DOHH2 (cell line): ENCODE measurements around the gene DCXR.

Source experiments
- H3F3A ChIP-seq: fragments of 200-600 bp; sonication (generic), shearing (Covaris generic); 2 replicates; pipeline ENCODE4 v1.6.0; 2016; ENCODE audit warnings: antibody characterized with exemption, mild to moderate bottlenecking; ENCODE audit not compliant: control insufficient read depth, insufficient read depth
- H3K27ac ChIP-seq: fragments of 200-600 bp; sonication (generic); 2 replicates; pipeline ENCODE4 v1.5.1; 2014; ENCODE audit warnings: low read depth, mild to moderate bottlenecking, low read length, moderate library complexity
- H3K27me3 ChIP-seq: fragments of 200-600 bp; sonication (generic); 2 replicates; pipeline ENCODE4 v1.6.1; 2014; ENCODE audit warnings: mild to moderate bottlenecking, low read length, mixed read lengths; ENCODE audit not compliant: control insufficient read depth
- H3K36me3 ChIP-seq: fragments of 200-600 bp; sonication (generic); 2 replicates; pipeline ENCODE4 v1.6.1; 2014; ENCODE audit warnings: mild to moderate bottlenecking, low read length, moderate library complexity, mixed read lengths; ENCODE audit not compliant: control insufficient read depth
- H3K4me1 ChIP-seq: fragments of 200-600 bp; sonication (generic); 2 replicates; pipeline ENCODE4 v1.6.1; 2014; ENCODE audit warnings: mild to moderate bottlenecking, low read length, mixed read lengths; ENCODE audit not compliant: control insufficient read depth
- H3K4me2 ChIP-seq: fragments of 200-600 bp; sonication (generic); 2 replicates; pipeline ENCODE4 v1.6.0; 2014; ENCODE audit warnings: mild to moderate bottlenecking, low read length, moderate library complexity
- H3K4me3 ChIP-seq: fragments of 200-600 bp; sonication (generic); 2 replicates; pipeline ENCODE4 v1.5.1; 2014; ENCODE audit warnings: mild to moderate bottlenecking, low read length, mixed read lengths
- H3K79me2 ChIP-seq: fragments of 200-600 bp; sonication (generic); 2 replicates; pipeline ENCODE4 v1.6.1; 2014; ENCODE audit warnings: mild to moderate bottlenecking, low read length, mixed read lengths; ENCODE audit not compliant: control insufficient read depth
- H3K9me2 ChIP-seq: fragments of 200-600 bp; sonication (generic); replicated peaks from 2 replicates; pipeline ENCODE4 v1.6.1; 2014; ENCODE audit warnings: mild to moderate bottlenecking, low read length, mixed read lengths; ENCODE audit not compliant: control insufficient read depth
- H3K9me3 ChIP-seq: fragments of 200-600 bp; sonication (generic); 2 replicates; pipeline ENCODE4 v1.6.1; 2014; ENCODE audit warnings: antibody characterized with exemption, low read length, mixed read lengths; ENCODE audit not compliant: control insufficient read depth, insufficient read depth
- H4K20me1 ChIP-seq: fragments of 200-600 bp; sonication (generic); 2 replicates; pipeline ENCODE4 v1.6.0; 2014; ENCODE audit warnings: low read depth, mild to moderate bottlenecking, antibody characterized with exemption, low read length, moderate library complexity; ENCODE audit not compliant: control insufficient read depth, insufficient read depth
- EZH2phosphoT487 ChIP-seq: fragments of 200-600 bp; sonication (generic); IDR thresholded peaks from 2 replicates; pipeline ENCODE4 v1.6.1; 2017; ENCODE audit warnings: borderline replicate concordance, mild to moderate bottlenecking, antibody characterized with exemption, low read length, moderate library complexity, mixed read lengths
- TF ChIP-seq, protein P1 (sequence below): fragments of 200-600 bp; sonication (generic); IDR thresholded peaks from one replicate; pipeline ENCODE4 v1.5.1; 2014; ENCODE audit warnings: antibody characterized with exemption, mild to moderate bottlenecking, low read depth, low read length; ENCODE audit not compliant: poor library complexity, severe bottlenecking

Gene DCXR

DNA sequence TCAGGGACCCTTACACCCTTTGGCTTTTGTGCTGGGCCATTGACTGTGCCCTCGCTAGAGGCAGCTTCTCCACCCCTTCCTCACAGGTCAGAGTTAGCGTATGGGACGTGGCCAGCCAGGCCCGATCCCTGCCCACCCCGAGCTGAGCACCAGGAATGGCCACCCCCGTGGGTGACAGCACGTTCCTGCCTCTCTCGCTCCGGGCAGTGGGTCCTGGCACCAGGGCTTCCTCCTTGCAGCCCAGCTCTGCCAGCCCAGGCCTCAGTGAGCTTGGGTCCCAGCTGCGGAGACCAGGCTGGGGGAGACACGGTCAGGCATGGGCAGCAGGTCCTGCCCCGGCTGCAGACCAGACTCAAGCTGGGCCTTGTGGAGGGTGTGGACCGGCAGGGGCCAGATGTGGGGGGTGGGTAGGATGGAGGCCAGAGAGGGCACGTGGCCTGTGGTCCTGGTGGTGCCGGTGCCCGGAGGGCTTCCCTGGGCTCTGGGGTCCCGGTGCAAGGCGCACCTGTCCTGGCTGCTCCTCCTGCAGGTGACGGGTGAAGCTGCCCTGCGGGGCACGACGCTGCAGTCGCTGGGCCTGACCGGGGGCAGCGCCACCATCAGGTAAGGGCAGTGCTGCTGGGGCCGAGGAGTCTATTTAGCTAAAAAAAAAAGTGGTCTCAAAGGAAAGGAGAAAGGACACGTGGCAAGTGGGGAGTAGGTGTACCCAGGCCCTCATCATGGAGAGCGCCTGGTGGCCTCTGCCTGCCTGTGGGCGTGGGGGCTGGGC lies 41.9 kb downstream of the DCXR start:
- no peaks in the 10 kb centered on the region for H3K27me3 ChIP-seq
- no peak overlapping the region for H3K4me3 ChIP-seq
- no peak for TF ChIP-seq EZH2phosphoT487
- TF ChIP-seq, protein P1, sequence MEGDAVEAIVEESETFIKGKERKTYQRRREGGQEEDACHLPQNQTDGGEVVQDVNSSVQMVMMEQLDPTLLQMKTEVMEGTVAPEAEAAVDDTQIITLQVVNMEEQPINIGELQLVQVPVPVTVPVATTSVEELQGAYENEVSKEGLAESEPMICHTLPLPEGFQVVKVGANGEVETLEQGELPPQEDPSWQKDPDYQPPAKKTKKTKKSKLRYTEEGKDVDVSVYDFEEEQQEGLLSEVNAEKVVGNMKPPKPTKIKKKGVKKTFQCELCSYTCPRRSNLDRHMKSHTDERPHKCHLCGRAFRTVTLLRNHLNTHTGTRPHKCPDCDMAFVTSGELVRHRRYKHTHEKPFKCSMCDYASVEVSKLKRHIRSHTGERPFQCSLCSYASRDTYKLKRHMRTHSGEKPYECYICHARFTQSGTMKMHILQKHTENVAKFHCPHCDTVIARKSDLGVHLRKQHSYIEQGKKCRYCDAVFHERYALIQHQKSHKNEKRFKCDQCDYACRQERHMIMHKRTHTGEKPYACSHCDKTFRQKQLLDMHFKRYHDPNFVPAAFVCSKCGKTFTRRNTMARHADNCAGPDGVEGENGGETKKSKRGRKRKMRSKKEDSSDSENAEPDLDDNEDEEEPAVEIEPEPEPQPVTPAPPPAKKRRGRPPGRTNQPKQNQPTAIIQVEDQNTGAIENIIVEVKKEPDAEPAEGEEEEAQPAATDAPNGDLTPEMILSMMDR = no peak
- H3K27ac ChIP-seq = no peak overlapping the region
- H3K4me2 ChIP-seq = no peak overlapping the region
- no peaks in the 10 kb centered on the region for H3K36me3 ChIP-seq
- H3K9me3 ChIP-seq = no peaks in the 10 kb centered on the region
- no peaks in the 10 kb centered on the region for H3F3A ChIP-seq
- no peaks in the 10 kb centered on the region for H3K79me2 ChIP-seq
- H3K9me2 ChIP-seq = no peaks in the 10 kb centered on the region
- H3K4me1 ChIP-seq = no peaks in the 10 kb centered on the region
- no peaks in the 10 kb centered on the region for H4K20me1 ChIP-seq

DNA sequence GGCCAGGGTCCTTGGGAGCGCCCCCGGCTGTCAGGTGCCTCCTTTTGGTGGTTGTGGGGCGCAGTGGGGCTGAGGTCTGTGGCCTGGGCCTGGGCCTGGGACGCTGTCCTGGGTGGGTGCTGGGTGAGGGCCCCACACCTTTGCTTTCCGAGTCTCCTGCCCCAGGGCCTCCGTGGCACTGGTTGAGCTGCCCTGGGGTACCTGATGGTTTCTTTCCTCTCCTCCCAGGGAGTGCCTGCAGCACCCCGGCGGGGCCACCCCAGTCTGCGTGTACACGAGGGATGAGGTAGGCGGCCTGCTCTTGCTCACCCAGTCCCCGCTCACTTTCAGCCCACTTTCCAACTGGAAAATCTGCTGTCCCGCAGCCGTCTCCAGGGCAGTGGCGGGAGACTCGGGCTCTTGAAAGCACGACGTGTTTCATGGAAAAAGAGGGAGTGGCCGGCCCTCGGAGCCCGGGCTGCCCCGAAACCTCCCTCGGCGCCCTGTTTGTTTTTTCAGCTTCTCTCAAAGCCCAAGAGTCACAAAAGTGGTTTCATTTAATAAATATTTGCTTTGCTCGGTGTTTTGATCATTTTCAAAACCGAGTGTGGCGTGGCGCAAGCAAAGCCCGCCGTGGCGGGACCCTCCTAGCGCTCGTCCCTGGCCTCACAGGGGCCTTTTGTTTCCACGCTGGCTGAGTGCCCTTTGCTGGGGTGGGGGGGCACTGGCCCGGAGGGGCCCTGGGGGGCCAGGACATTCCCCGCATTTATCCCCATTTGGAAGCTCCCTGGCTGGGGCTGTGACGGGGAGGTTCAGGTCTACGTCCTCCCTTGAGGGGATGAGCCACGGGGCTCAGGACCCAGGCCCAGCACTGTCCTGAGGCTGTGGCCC lies 42.7 kb downstream of the DCXR start:
- Histone ChIP-seq H3F3A (no peaks in the 10 kb centered on the region), H3K79me2 (no peaks in the 10 kb centered on the region)

DNA sequence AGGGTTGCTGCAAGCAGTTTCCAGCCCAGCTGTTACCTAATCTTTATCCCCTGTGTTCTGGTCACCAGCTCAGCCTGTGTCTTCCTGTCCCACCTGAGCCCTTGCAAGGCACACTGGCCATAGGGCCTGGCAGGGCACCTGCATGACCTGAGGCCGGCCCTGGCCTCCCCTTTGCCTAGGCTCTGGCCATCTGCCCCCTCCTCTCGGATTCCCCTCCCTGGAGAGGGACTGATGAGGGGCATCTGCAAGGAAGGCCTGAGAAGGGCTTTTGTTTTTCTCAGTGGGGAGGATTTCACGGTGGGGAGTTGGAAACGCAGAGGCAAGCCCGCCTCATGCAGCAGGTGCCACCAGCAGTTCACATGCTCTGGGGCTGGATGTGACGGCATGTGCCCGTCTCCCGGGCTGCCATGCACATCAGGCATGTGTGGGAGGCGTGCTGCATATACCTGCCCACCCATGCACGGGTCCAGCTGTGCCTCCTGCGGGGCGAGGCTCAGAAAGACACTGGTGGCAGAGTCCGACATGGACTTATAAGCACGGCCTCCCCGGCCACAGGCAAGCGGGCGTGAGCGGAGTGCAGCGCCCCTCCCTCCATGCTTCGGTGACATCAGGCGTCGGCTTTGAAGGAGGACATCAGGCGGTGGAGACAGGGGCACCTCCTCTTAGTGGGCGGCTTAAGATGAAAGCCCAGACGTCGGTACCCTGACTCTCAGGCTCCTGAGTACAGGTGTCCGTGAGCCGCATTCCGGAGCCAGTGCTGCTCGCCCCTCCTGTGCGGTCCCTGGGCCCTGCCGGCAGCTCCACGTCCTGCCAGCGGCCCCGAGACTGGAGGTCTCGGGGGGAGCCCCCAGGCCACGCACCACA lies 43.5 kb downstream of the DCXR start:
- TF ChIP-seq, protein P1 = no peak
- TF ChIP-seq EZH2phosphoT487 = no peak
- H3K36me3 ChIP-seq = no peaks in the 10 kb centered on the region
- H3K4me2 ChIP-seq = no peak overlapping the region

More for the DNA sequence above, 42.7 kb downstream of the DCXR start:
- TF ChIP-seq, protein P1 = no peak
- TF ChIP-seq EZH2phosphoT487 = no peak
- no peaks in the 10 kb centered on the region for H3K27me3 ChIP-seq
- H3K4me1 ChIP-seq = no peaks in the 10 kb centered on the region
- H3K9me2 ChIP-seq = no peaks in the 10 kb centered on the region
- no peak overlapping the region for H3K4me2 ChIP-seq
- H3K9me3 ChIP-seq = no peaks in the 10 kb centered on the region
- H4K20me1 ChIP-seq = no peaks in the 10 kb centered on the region
- no peak overlapping the region for H3K27ac ChIP-seq
- H3K36me3 ChIP-seq = no peaks in the 10 kb centered on the region
- no peak overlapping the region for H3K4me3 ChIP-seq

More for the DNA sequence above, 43.5 kb downstream of the DCXR start:
- Histone ChIP-seq H3K27me3 (no peaks in the 10 kb centered on the region), H3K27ac (no peak overlapping the region), H3K9me2 (no peaks in the 10 kb centered on the region), H4K20me1 (no peaks in the 10 kb centered on the region), H3K4me1 (no peaks in the 10 kb centered on the region), H3K9me3 (no peaks in the 10 kb centered on the region), H3K4me3 (no peak overlapping the region), H3K79me2 (no peaks in the 10 kb centered on the region), H3F3A (no peaks in the 10 kb centered on the region)
